Peyer's patch (tissue), 4 donors: ENCODE measurements around the gene XPR1.

Source experiments
- CTCF ChIP-seq, 6 experiments: fragments of 450-650 bp in 4 of 6; fragments of 200-600 bp in 2 of 6; sonication (generic) in 1 of 6; IDR thresholded peaks; one replicate each; pipeline ENCODE4 v1.5.1; 2017 to 2019; ENCODE audit warnings: antibody characterized with exemption in 6 of 6, mild to moderate bottlenecking in 3 of 6, moderate library complexity in 1 of 6
- POLR2A ChIP-seq, 2 donors: fragments of 450-650 bp; IDR thresholded peaks; one replicate each; pipeline ENCODE4 v1.5.1; 2017; ENCODE audit warnings: antibody characterized with exemption in 2 of 2, mild to moderate bottlenecking in 2 of 2, moderate library complexity in 2 of 2

- TF ChIP-seq CTCF (IDR thresholded peaks at IDR 0.05) (no peak), POLR2A (IDR thresholded peaks at IDR 0.05) (no peak)
Measured at GRCh38 chr1:180601512-180601911, 30.3 kb upstream of the XPR1 start.
